Stimulated activated CD8-positive, alpha-beta memory T cell treated with anti-CD3 and anti-CD28 coated beads, Interleukin-4, amount 100 ng/mL, for 48 hours (primary cell): Measurements from ENCODE around the gene ISLR2.
"Not testable (repeated sequence)": the region's sequence is repeated elsewhere in the genome, so short reads cannot be mapped to it uniquely, and the experiment has no call there.

Source experiments
- DNase-seq: peaks from one replicate; pipeline ENCODE4 v3.0.0-alpha.2; 2020

The ISLR2 gene

GRCh38 chr15:74158855-74159650, 28.7 kb downstream of the ISLR2 start:
- DNase-seq, result no peak

GRCh38 chr15:74159773-74160172, 29.4 kb downstream of the ISLR2 start:
- DNase-seq, result no peak

GRCh38 chr15:74160390-74160789, 30.0 kb downstream of the ISLR2 start:
- not testable (repeated sequence) for DNase-seq

- DNase-seq, result not testable (repeated sequence)
These were observed 31.8 kb downstream of the ISLR2 start for GRCh38 chr15:74162195-74162536.

- DNase-seq, result no peak
These were observed 35.1 kb downstream of the ISLR2 start for GRCh38 chr15:74165461-74165860.

- no peak for DNase-seq
These were observed 37.5 kb downstream of the ISLR2 start for GRCh38 chr15:74167891-74168331.

- DNase-seq, result no peak
These were observed 38.3 kb downstream of the ISLR2 start for GRCh38 chr15:74168711-74169126.

GRCh38 chr15:74170071-74170844, 39.9 kb downstream of the ISLR2 start:
- no peak for DNase-seq

- DNase-seq, result no peak
These were observed 40.6 kb downstream of the ISLR2 start for GRCh38 chr15:74170875-74171578.

GRCh38 chr15:74171965-74172541, 41.7 kb downstream of the ISLR2 start:
- DNase-seq, result no peak

GRCh38 chr15:74172701-74173379, 42.5 kb downstream of the ISLR2 start:
- no peak for DNase-seq

GRCh38 chr15:74173380-74174218, 43.2 kb downstream of the ISLR2 start, which contains the start of gene ISLR:
Gene ISLR, plus strand, starts transcription at chr15:74173710. Its CDS starts 1,149 bp downstream, at chr15:74174859.
- DNase-seq, result no peak

- DNase-seq, result no peak
These were observed 44.0 kb downstream of the ISLR2 start for GRCh38 chr15:74174219-74174957.

- DNase-seq, result no peak
These were observed 44.5 kb downstream of the ISLR2 start for GRCh38 chr15:74174958-74175253.

- no peak for DNase-seq
These were observed 45.1 kb downstream of the ISLR2 start for GRCh38 chr15:74175271-74176191.

GRCh38 chr15:74176262-74177214, 46.2 kb downstream of the ISLR2 start:
- no peak for DNase-seq

- DNase-seq, result no peak
These were observed 48.1 kb downstream of the ISLR2 start for GRCh38 chr15:74178326-74179100.
